Hepatocyte (in vitro differentiated cells): ENCODE measurements around the gene PTRH1.

Experiments used
- EZH2 ChIP-seq: fragments of 200-600 bp; sonication (generic); IDR thresholded peaks from 2 replicates; pipeline ENCODE4 v1.6.1; 2016; ENCODE audit warnings: antibody characterized with exemption, mild to moderate bottlenecking, borderline replicate concordance
- EZH2phosphoT487 ChIP-seq: fragments of 200-600 bp; sonication (generic); IDR thresholded peaks from one replicate; pipeline ENCODE4 v1.6.1; 2018; ENCODE audit warnings: antibody characterized with exemption, mild to moderate bottlenecking, low read depth, moderate library complexity; ENCODE audit not compliant: unreplicated experiment, severe bottlenecking
- TF ChIP-seq, protein P1 (sequence below): fragments of 200-600 bp; sonication (generic); IDR thresholded peaks from 2 replicates; pipeline ENCODE4 v1.5.1; 2016; ENCODE audit warnings: antibody characterized with exemption, mild to moderate bottlenecking; ENCODE audit not compliant: poor library complexity

GRCh38 chr9:127755061-127756060 is 39.9 kb upstream of the PTRH1 start:
- TF ChIP-seq, protein P1, sequence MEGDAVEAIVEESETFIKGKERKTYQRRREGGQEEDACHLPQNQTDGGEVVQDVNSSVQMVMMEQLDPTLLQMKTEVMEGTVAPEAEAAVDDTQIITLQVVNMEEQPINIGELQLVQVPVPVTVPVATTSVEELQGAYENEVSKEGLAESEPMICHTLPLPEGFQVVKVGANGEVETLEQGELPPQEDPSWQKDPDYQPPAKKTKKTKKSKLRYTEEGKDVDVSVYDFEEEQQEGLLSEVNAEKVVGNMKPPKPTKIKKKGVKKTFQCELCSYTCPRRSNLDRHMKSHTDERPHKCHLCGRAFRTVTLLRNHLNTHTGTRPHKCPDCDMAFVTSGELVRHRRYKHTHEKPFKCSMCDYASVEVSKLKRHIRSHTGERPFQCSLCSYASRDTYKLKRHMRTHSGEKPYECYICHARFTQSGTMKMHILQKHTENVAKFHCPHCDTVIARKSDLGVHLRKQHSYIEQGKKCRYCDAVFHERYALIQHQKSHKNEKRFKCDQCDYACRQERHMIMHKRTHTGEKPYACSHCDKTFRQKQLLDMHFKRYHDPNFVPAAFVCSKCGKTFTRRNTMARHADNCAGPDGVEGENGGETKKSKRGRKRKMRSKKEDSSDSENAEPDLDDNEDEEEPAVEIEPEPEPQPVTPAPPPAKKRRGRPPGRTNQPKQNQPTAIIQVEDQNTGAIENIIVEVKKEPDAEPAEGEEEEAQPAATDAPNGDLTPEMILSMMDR: no peak
- TF ChIP-seq EZH2: no peak
- TF ChIP-seq EZH2phosphoT487: peak; percentile 24
